Measurements from ENCODE around the gene PPME1.

Gene PPME1

DNA sequence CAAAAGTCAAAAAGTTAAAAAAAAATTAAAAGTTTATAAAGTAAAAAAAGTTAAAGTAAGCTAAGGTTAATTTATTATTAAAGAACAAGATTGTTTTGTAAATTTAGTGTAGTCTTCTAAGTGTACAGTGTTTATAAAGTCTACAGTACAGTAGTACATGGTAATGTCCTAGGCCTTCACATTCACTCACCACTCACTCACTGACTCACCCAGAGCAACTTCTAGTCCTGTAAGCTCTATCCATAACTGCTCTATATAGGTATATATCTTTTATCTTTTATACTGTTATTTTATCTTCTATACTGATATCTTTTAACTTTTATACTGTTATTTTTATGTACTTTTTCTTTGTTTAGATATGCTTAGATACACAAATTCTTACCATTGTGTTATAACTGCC, 11.4 kb upstream of the PPME1 start:
- DNase-seq (ENCODE audit: low read depth), result no peak

DNA sequence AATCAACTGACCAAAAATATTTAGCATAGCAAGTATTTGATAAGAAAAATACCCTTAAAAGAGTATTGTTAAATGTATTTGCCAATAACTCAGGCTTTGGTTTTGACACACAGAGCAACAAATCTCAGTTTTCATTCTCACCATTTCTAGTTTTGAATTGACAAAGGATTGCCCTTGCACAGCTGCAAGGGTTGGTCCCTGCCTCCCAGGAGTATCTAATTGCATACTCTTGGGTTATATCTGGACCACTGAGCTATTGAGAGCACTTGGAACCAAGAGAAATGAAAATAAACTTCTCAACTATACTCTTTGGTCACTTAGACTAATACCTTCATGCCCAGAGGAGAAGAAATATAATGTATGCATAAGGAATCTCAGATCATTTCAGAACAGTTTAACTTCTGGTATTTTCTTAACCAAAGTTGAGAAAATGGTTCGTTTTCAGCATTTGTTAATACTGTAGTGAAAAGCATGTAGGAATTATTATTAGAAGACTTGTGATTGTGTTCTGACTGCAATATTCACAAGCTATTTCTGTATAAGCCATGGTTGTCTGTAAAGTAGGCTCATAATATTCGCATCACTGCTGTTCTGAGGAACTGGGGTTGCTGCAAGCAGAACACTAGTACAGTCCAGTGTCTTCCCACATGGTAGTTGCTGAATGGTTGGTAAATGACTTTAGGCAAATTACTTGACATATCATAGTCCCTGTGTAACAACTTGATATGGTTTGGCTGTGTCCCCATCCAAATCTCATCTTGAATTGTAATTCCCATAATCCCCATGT, 8.2 kb upstream of the PPME1 start:
- no peak for DNase-seq (ENCODE audit: low read depth)

DNA sequence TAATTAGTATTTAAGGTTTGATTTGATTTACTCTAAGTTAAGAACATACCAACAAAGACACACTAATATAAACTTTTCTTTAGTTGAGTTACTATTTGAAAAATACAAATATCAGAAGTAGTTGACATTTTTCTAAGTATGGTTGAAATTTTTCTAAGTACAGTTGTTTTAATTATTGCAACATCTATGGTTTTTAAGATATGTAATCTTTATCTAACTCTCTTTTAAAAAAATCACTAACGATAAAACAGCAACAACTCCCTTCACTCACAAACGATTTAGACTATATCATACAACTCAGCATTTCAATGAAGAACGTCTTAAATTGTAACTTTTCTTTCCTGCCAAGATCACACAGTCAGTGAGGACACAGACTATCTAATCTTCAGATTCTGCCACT, 2.3 kb upstream of the PPME1 start:
- no peak for DNase-seq (ENCODE audit: low read depth)

DNA sequence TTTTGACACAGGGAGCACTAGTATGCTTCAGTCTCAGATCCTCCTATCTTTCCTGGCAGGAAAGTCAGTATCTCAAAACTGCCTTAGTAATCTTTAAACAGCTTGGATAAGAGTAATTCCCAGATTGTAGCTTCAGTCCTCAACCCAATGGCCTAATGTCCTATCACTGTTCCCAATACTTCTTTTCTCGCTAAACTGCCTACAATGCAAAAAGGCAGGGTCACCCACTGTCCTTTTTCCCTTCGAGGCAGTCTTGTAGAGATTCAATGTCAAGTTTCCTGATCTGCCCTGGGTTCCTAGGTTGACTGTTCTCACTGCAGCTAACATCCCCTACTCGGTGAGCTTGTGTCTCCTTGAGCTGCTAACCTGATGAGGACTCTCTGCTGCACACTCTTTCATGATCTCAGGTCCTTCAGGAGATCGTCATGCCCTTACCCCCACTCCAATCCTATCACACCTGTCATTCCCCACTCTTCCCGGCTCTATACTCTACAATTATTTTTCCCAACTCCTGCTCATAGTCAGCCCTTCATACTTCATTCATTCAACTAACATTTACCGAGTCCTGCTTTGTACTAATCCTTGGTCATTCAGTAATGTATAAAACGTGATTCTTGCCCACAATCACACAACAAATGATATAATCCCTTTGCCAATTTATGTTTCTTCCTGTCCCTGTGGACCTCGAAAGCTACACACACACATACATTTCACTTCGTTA, 1.2 kb upstream of the PPME1 start:
- DNase-seq (ENCODE audit: low read depth), result no peak

DNA sequence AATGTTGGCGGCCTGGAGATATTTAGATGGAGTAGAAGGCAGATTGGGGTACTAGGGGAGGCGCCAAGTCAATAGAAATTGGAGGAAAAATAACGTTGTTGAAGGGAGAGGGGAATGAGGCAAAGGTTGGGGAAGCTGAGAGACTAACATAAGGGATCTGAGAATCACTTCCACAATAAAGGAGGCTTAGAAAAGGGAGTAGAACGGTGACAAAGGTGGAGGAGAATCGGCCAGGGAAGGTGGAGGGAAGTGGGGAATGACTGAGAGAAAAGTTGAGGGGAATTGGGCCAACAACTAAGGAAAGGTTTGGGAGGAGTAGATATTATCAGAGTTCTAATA, 510 bp downstream of the PPME1 start:
- no peak for DNase-seq (ENCODE audit: low read depth)

DNA sequence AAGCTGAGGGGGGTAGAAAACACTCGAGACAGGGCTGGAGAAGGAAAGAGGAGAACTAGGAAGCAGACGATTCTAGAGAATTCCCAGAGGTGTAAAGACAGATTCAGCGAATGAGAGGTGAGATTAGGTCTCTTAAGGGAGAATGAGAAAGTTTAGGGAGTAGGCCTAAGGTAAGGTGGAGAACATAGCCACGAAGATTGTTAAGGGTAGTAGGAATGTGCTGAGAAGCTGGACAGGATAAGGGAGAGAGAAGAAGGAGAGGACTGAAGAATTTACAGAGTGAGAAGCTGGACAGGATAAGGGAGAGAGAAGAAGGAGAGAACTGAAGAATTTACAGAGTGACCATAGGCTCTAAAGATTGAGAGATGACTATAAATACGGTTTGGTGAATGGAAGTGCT, 908 bp downstream of the PPME1 start:
- no peak for DNase-seq (ENCODE audit: low read depth)

DNA sequence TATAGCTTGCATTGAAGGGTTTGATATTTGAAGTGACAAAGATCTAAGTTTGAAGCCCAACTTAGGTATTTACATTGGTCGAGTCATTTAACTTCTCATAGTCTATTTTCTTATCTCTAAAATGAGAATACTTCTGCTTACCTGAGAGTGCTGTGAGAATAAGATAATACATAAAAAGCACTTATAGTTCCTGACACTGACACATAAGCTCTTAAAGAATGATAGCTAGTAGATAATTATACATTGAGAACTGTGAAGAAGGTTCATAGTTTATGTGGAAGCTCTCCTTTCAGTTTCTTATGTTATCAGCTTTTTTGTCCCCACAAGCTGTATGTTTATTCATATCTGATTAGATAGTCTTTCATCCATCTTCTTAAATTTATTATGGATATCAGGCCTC, 4.8 kb downstream of the PPME1 start:
- DNase-seq (ENCODE audit: low read depth), result no peak

DNA sequence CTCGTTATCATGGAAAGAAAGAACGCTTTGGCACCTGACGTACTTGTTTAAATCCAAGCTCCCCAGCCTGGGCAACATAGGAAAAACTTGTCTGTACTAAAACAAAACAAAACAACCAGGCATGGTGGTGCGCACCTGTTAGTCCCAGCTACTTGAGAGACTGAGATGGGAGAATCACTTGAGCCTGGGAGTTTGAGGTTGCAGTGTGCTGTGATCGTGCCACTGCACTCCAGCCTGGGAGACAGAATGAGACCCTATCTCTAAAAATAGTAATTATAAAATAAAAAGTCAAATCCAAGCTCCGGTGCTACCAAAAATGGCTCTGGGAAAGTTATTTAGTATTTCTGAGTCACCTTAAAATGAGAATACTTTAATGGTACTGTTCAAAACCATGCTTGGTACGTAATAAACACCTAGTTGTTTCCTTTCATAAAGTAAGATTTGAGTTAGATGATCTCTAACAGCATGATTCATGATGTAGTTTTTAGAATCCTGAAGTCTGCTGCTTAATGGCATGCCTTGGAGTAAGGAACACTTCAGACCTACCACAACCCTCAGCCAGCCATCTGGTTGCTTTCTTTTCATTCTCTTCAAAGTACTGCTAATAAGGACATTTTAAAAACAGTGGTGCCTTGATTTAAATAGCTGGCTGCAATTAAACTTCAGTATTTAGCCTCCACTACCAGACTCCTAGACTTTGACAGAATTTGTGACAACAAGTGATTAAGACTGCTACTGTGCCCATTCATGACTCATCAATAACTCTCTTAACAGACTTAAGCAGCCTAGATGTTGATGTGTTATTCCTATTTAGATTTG, 8.4 kb downstream of the PPME1 start:
- no peak for DNase-seq (ENCODE audit: low read depth)

DNA sequence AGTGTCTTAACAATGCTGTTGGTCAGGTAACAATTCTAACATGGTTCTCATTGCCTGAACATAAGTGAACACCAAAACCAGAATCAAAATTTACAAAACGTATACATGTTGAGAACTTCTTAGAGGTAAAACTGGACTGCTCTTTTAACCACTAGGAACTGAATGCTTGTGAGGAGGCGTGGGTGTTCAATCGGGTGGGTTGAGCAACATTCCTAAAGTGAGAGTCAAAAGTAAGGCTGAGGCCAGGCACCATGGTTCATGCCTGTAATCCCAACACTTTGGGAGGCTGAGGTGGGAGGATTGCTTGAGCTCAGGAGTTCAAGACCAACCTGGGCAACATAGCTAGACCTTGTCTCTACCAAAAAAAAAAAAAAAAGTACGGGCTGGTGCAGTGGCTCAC, 11.5 kb downstream of the PPME1 start:
- DNase-seq (ENCODE audit: low read depth), result no peak

DNA sequence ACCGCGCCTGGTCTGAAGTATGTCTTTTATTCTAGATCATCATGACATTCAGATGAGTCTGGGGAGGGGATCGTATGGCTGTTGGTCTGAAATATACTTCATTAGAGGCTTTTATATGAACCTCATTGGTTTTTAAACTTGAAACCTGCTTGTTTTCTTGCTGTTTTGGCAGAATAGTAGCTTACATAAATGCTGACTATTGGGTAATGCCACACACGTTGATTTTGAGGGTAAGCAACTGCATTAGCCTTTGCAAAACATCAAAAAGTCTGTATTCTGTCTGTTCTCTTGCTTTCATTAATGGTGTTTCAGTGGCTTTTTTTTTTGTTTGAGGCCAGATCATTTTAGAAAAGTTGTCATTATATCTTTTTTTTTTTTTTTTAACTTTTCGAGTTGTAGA, 14.2 kb downstream of the PPME1 start:
- no peak for DNase-seq (ENCODE audit: low read depth)

DNA sequence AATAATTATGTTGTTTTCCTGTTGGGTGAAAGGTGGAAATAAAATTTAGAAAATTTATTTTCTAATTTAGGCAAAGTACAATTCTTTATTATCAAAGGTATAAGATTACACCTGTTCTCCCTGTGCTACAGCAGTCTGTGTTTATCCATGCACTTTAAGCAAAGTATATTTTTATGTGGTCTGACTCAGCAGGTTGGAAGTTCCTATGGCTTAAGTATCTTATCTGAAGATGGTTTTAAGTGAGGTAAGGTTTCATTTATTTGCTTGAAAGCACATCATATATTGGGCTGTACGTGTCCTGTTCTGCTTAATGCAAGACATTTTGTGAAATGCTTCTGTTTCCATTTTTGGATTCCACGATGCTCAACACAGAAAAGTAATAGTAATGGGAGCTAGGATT, 14.6 kb downstream of the PPME1 start:
- DNase-seq (ENCODE audit: low read depth), result peak; percentile 36

DNA sequence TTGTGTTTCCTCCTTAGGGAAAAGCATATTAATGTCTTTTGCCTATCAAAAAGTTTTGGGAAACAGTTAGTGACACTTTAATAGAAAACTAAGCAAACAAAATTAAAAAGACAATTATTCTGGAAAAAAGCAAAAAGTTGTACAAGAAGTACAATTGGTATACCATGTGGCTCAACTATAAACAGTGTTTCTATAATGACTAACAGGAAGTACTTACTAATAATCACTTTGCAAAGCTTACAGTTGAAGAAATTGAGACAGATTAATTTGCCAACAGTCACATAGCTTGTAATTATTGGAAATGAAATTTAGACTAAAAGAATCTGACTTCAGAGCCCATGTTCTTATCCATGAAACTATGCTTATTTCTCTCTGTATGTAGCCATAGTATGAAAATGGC, 24.7 kb downstream of the PPME1 start:
- DNase-seq (ENCODE audit: low read depth), result no peak

DNA sequence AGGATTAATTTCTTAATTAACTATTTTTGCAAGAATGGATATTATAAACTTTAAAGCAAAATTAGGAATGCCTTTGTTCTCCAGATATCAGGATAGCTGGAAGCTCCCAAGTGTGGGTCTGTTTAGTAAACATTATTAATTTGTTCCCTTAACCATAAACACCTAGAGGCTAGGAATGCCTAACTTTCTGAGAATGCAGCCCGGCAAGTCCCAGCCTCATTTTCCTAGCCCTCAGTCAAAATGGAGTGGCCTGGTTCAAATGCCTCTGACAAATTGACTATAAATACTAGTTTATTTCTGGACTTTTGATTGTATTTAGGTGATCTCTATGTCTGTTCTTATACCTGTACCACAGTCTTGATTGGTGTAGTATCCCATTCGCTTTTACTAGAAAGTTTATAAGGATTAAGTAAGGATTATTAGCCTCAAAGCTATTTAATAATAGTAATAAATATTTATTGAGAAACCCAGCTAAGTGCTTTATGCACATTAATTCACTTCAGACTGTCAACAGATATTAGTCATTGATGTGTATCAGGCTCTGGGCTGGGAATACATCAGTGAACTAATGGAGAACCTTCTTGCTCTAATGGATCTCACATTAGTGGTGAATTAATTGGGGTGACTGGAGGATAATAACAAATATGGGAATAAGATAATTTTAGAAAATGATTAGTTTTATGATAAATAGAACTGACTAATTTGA, 25.8 kb downstream of the PPME1 start:
- DNase-seq (ENCODE audit: low read depth), result no peak

DNA sequence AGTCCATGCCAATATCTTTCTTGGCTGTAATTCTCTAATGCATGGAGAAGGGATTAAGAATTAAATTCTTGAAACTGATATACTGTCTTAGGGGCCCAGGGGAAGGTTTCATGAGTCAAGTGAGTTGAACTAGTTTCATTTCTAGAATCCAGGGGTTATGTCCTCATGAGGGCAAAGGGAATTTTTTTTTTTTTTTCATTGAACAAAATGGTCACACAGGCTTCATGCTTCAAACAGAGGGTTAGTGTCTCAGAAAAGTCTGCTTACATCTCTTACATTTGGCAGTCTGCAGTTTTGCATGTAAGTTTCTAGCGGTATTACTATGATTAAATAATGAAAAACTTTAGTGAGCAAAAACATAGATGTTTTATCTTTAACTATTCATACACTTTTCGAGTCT, 32.9 kb downstream of the PPME1 start:
- no peak for DNase-seq (ENCODE audit: low read depth)

DNA sequence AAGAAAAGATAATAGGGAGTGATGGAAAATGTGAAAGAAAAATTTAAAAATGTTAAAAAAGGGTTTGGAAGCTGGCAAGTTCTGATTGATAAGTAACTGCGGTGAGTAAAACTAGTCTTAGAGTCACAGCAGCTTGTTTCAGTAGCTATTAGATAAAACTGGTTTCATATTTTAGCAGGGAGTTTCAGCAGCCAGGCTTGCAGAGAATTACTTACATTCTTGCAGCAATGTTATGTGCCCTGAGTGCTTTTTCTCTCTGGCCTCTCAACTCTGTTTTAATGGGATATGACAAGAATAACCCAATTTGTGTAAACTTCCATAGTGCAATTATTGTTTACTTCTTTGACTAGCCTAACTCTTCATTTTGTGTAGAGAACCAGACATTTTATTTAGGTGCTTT, 33.6 kb downstream of the PPME1 start:
- no peak for DNase-seq (ENCODE audit: low read depth)

DNA sequence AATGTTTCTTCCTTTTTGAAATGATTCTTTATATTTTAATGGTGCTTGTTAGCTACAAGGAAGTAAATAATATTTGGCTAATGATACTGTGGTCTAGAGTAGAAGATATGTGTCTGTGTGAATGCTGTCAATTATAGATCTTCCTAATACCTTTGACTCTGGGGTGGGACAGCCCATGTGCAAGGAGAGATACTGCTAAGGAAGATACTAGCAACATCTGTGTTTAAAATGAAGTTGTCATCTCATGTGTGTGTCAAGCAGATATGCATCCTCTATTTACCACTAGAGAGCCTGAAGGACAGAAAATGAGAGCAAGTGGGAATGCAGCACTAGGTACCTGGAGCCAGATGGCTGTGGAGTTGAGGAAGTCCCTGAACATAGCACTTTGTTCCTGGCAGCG, 34.1 kb downstream of the PPME1 start:
- no peak for DNase-seq (ENCODE audit: low read depth)

DNA sequence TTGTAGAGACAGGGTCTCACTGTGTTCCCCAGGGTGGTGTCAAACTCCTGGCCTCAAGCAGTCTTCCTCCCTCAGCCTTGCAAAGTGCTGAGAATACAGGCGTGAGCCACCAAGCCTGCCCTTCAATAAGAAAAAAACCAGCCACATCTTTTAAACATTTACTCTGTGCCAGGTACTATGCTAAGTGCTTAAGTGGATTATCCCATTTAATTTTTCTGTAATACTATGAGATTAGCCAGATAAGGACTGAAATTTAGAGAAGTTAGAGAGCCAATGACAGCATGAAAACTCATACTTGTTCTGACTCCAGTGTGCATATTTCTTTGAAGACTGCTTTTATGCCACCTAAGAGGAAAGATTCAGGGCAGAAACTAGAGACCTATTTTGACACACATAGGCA, 35.7 kb downstream of the PPME1 start:
- no peak for DNase-seq (ENCODE audit: low read depth)

DNA sequence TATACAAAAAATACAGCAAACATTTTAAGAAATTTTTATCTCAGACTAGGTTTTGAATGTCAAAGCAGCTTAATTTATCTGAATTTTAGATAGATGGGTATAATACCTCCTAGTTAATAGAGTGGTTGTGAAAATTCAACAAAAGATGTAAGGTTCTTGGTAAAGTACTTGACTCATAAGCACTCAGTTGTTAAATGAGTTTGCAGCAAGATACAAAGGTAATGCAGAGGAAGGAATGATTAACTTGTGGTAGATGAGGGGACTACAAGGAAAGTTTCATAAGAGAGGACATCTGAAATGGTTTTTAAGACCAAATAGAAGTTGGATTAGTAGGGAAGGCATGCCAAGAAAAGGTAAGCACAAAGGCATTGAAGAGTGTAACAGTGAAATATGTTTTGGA, 37.4 kb downstream of the PPME1 start:
- no peak for DNase-seq (ENCODE audit: low read depth)

DNA sequence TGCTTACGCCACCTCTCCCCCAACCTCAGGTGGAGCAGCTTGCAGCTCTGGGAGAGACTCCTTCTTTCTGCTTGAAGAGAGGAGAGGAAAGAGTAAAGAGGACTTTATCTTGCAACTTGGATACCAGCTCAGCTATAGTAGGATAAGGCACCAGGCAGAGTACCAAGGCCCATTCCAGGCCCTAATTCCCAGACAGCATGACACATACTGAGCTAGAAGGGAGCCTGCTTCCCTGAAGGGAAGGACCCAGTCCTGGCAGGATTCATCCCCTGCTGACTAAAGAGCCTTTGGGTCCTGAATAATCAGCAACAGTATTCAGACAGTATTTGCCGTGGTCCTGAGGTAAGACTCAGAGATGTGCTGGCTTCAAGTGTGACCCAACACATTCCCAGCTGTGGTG, 41.4 kb downstream of the PPME1 start:
- no peak for DNase-seq (ENCODE audit: low read depth)

DNA sequence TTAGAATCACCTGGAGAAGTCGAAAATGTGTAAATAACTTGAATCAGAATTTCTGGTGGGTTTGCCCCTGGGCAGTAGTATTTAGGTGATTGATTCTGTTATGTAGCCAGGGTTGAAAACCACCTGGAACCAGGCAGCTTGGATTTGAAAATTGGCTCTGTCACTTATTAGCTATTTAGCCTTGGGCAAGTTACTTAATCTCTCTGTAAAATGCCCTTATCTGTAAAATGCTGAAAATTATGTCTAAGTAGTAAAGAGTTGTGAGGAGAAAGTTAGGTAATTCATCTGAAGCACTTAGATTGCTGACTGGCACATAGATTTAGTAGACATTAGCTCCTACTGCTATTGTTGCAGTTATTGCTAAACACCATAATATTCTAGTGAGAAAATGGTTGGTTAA, 49.3 kb downstream of the PPME1 start:
- DNase-seq (ENCODE audit: low read depth), result no peak

DNA sequence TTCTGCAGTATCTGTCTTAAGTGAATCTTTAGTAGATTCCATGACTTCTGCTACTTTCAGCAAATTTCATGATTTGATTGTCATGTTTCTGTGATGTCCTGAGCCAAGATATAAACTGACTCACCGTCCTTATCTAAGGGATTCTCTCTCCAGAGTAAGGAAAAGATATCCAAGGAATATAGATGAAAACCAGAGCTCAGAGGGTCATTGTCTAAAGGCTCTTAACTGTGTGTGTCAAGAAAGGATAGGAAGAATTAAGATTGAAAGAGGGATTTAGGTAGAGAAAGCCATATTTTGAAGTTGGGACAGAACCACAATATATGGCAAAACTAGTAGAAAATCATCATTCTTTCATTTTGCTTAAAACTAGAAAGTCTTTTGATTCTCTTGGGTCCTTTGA, 50.7 kb downstream of the PPME1 start:
- DNase-seq (ENCODE audit: low read depth), result no peak

DNA sequence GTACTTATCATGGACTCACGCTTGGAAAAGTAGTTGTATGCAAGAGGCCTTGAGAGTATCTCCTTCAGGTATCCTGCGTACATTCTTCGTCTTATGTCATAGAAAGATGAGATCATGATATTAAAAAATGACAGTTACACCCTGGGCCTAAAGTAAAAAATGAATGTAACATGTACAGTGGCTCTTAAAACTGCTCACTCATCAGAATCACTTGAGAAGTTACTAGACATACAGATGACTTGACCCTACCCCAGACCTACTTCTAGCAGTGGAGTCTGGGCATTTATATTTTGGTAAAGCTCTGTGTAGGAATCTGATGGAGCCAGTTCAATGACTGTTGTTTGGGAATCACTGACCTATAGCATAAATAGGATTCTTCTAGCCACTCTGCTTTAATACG, 54.5 kb downstream of the PPME1 start:
- no peak for DNase-seq (ENCODE audit: low read depth)

DNA sequence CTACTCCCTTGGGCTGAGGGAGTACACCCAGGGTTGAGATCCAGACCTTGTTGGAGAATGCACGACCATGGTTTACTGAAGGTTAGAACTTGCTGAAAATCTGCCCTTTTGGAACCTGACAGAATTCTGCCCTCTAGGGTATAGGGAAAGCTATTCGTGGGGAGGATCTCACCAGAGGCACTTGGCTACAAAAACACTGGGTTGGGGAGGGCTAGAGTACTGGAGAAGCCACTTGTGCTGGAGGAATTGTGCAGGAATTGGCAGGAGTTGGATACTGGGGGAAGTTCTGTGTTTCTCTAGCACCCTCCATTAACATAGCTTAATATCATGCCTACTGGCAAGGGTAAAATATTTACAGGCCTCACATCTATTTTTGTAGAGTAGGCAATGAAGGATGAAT, 55.8 kb downstream of the PPME1 start:
- DNase-seq (ENCODE audit: low read depth), result no peak
